Loucy (cell line): ENCODE data around the gene NF1.

ENCODE experiments used
- H2AFZ ChIP-seq: fragments of 200-600 bp; sonication (generic); 2 replicates; pipeline ENCODE4 v1.6.0; 2016; ENCODE audit warnings: antibody characterized with exemption, mild to moderate bottlenecking, low read length, moderate library complexity
- H3F3A ChIP-seq: fragments of 200-600 bp; 2 replicates; pipeline ENCODE4 v1.6.0; 2016; ENCODE audit warnings: antibody characterized with exemption, low read depth, mild to moderate bottlenecking
- H3K27me3 ChIP-seq: fragments of 200-600 bp; sonication (generic); 2 replicates; pipeline ENCODE4 v1.6.1; 2014; ENCODE audit warnings: low read length, mild to moderate bottlenecking; ENCODE audit not compliant: insufficient read depth, poor library complexity, severe bottlenecking
- H3K36me3 ChIP-seq: fragments of 200-600 bp; sonication (generic); 2 replicates; pipeline ENCODE4 v1.6.1; 2016; ENCODE audit warnings: low read length; ENCODE audit not compliant: insufficient read depth
- H3K4me1 ChIP-seq: fragments of 200-600 bp; sonication (generic); 2 replicates; pipeline ENCODE4 v1.5.1; 2014; ENCODE audit warnings: low read length, mild to moderate bottlenecking; ENCODE audit not compliant: insufficient read depth, poor library complexity, severe bottlenecking
- H3K4me2 ChIP-seq: fragments of 200-600 bp; sonication (generic); 2 replicates; pipeline ENCODE4 v1.6.0; 2014; ENCODE audit warnings: antibody characterized with exemption, low read length, low read depth, mild to moderate bottlenecking; ENCODE audit not compliant: poor library complexity, severe bottlenecking
- H3K4me3 ChIP-seq: fragments of 200-600 bp; sonication (generic); 2 replicates; pipeline ENCODE4 v1.5.1; 2014; ENCODE audit warnings: low read length, mild to moderate bottlenecking, mixed read lengths; ENCODE audit not compliant: poor library complexity, severe bottlenecking
- H3K79me2 ChIP-seq: fragments of 200-600 bp; sonication (generic); 2 replicates; pipeline ENCODE4 v1.6.1; 2014; ENCODE audit warnings: low read length; ENCODE audit not compliant: insufficient read depth
- H3K9ac ChIP-seq: fragments of 200-600 bp; sonication (generic); 2 replicates; pipeline ENCODE4 v1.6.0; 2014; ENCODE audit warnings: mild to moderate bottlenecking, low read depth, low read length, moderate library complexity; ENCODE audit not compliant: poor library complexity, severe bottlenecking
- H3K9me2 ChIP-seq: fragments of 200-600 bp; sonication (generic); replicated peaks from 2 replicates; pipeline ENCODE4 v1.6.1; 2016; ENCODE audit warnings: low read depth, low read length, mixed read lengths
- H3K9me3 ChIP-seq: fragments of 200-600 bp; sonication (generic); 2 replicates; pipeline ENCODE4 v1.6.1; 2014; ENCODE audit warnings: mild to moderate bottlenecking, antibody characterized with exemption, low read length, low read depth; ENCODE audit not compliant: insufficient read depth
- H4K20me1 ChIP-seq: fragments of 200-600 bp; sonication (generic); 2 replicates; pipeline ENCODE4 v1.6.0; 2014; ENCODE audit warnings: antibody characterized with exemption, low read length, mild to moderate bottlenecking; ENCODE audit not compliant: insufficient read depth, poor library complexity, severe bottlenecking
- CTCF ChIP-seq: fragments of 200-600 bp; sonication (generic); conservative IDR thresholded peaks from 2 replicates; pipeline ENCODE4 v1.5.1; 2014; ENCODE audit warnings: mild to moderate bottlenecking, antibody characterized with exemption, low read length
- EZH2phosphoT487 ChIP-seq: fragments of 200-600 bp; IDR thresholded peaks from 2 replicates; pipeline ENCODE4 v1.6.1; 2018; ENCODE audit warnings: antibody characterized with exemption, mild to moderate bottlenecking, moderate library complexity, borderline replicate concordance

The NF1 gene

GRCh38 chr17:31226950-31227349 lies 132.2 kb downstream of the NF1 start:
- Histone ChIP-seq H3K4me3 (no peak overlapping the region), H2AFZ (no peak overlapping the region), H3K9me2 (no peaks in the 10 kb centered on the region), H3F3A (no peaks in the 10 kb centered on the region), H4K20me1 (no peaks in the 10 kb centered on the region), H3K4me1 (peaks cover 11% of the 10 kb centered on the region), H3K27me3 (no peaks in the 10 kb centered on the region), H3K9me3 (no peaks in the 10 kb centered on the region), H3K79me2 (no peaks in the 10 kb centered on the region), H3K36me3 (peaks cover 8% of the 10 kb centered on the region; the same call in 1 of the 2 replicates), H3K9ac (no peak overlapping the region), H3K4me2 (no peak overlapping the region)
- TF ChIP-seq EZH2phosphoT487 (no peak), CTCF (no peak)

- Histone ChIP-seq H3K9me3 (no peaks in the 10 kb centered on the region), H3K4me3 (no peak overlapping the region), H3K36me3 (peaks cover 34% of the 10 kb centered on the region; the same call in 1 of the 2 replicates), H3K27me3 (no peaks in the 10 kb centered on the region), H3K4me2 (no peak overlapping the region), H3F3A (no peaks in the 10 kb centered on the region), H3K9ac (no peak overlapping the region), H3K9me2 (no peaks in the 10 kb centered on the region), H3K4me1 (peaks cover 4% of the 10 kb centered on the region), H2AFZ (no peak overlapping the region), H4K20me1 (no peaks in the 10 kb centered on the region), H3K79me2 (no peaks in the 10 kb centered on the region)
- TF ChIP-seq EZH2phosphoT487 (no peak), CTCF (no peak)
Measured at GRCh38 chr17:31231852-31232251, 137.1 kb downstream of the NF1 start.

DNA sequence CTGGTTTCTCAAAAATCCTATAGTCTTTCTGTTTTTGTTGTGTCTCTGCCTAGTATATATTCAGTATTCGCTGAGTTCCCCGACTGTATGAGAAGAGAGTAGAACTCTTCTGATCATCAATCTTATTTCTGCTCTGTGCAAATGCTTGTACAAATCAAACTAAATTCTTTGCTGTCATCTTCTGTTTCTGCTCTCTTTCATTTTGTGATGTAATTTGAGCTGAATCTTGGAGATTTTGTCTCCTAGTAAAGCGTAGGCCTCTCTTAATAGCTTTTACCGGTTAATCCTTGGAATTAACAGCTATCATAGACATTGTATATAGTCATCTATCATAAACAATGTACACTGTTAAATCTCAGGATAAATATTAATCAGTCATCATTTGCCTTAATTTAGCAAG lies 140.3 kb downstream of the NF1 start:
- Histone ChIP-seq H3K9me2 (no peaks in the 10 kb centered on the region), H3K79me2 (no peaks in the 10 kb centered on the region), H3K36me3 (peaks cover 37% of the 10 kb centered on the region; the same call in 1 of the 2 replicates), H3K4me3 (no peak overlapping the region), H3K27me3 (no peaks in the 10 kb centered on the region), H3K9me3 (no peaks in the 10 kb centered on the region), H3K9ac (no peak overlapping the region), H2AFZ (no peak overlapping the region), H3K4me1 (no peaks in the 10 kb centered on the region), H3K4me2 (no peak overlapping the region), H4K20me1 (no peaks in the 10 kb centered on the region), H3F3A (no peaks in the 10 kb centered on the region)
- TF ChIP-seq CTCF (no peak), EZH2phosphoT487 (no peak)
